Fibroblast of skin of left biceps (primary cell): ENCODE results near the gene LY86.
"Not testable (repeated sequence)": the region's sequence is repeated elsewhere in the genome, so short reads cannot be mapped to it uniquely, and the experiment has no call there.

Experiments used
- DNase-seq, 2 experiments: peaks; one replicate each; pipeline ENCODE4 v3.0.0-alpha.2; 2013; ENCODE audit warnings: low read depth in 2 of 2

LY86 gene

DNA sequence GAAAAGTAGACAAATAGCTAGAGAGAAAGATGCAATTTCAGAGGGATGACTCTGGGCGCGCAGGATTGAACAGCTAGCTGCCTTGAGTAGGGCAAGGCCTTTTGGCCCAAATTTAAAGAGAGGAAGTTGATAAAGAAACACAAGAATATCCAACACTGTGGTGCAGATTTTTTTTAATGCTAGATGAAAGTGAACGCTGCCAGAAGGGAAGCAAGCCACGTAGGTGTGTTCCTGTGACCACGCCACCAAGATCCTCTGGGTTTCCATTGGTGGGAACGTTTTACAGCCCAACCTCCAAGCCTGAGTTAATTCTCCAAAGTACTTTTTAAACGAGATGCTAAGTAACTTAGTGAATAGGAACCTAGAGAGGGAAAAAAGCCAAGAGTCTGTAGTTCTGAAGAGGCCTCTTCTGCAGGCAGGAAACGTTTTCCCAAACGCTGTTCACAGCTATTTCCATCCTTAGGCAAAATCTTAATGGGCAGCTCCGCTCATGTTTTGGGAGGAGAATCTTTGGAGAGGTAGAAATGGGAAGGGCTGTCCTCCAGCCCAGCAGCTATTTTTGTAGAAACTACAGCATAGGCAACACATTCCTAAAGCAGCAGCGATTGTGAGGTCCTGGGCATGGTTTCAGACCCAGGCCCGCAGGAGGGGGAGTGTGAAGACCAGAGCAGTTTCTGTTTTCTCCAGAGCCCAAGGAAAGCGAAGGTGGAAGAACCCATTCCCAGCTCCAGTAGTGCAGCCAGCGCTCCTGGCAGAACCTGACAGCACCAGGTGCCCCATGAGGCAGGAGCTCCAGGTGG lies 8.2 kb downstream of the LY86 start:
- no peak for DNase-seq

DNA sequence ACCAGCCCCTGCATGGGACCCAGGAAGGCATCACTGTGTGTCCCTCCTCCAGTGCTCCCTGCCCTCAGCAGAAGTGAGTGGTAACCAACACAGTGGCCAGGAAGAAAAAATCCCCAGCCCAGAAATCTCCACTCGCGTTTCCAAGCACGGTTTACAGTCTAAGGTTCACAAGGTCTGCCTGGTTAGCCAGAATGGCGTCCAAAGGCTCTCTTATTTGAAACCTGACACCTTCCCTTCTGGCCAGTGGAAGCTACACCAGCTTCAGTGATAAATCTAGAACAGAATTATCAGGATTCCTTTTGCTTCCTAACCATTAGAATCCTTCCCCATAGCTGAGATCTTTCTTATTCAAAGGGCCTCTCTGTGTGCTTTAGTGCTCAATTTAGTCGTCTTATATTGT lies 9.2 kb downstream of the LY86 start:
- no peak for DNase-seq

DNA sequence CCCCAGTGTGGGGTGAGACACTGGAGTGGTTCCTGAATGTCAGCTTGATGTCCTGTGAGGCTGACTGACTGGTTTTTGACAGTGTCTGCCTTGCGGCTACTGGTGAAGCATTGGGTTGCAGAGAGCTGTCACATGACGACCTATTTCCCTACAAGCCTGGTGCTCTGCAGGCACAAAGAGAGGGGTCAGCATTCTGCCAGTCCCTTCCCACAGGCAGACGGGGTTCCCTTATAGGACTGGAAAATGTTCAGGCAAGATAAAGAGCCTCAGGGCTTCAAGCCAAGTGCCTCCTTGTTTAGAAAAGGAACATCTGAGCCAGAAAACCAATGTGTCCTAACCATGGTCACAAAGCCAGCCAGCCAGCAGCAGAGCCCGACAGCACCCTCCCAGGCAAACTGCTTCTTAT lies 11.0 kb downstream of the LY86 start:
- no peak for DNase-seq

DNA sequence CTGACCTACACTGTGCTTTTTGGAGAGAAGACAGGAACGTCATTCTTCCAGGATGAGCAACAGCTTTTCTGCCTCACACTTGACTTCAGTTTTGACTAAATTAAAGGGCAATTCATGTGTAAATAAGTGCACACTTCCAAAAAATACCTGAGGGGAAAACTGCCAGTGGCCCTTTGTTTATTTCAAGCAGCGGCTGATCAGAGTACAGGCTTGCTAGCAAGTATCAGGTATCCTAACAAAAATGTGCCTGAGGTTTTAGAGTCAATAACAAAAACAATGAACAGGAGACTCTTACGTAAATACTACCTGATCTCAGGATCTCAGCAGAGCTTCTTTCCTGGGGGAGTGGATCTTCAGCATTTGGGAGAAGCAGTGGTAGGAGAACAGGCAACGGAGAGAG lies 12.4 kb downstream of the LY86 start:
- DNase-seq, result no peak

DNA sequence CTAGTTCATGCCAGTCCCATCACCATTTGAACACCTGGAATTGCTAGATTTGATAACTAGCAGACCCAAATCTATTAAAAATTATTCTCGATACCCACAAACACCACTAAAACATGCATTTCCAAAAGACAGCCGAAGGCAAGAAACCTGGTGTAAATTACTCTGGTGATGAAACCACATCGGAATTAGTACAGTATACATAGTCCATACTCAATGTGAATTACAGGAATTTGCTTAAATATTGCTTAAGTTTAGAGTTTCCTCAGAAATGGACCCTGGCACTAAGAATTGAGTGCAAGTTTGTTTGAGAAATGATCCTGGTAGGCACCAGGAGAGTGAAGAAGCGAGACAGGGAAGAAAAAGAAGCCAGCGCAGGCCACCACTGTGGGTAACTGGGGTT lies 13.7 kb downstream of the LY86 start:
- no peak for DNase-seq

DNA sequence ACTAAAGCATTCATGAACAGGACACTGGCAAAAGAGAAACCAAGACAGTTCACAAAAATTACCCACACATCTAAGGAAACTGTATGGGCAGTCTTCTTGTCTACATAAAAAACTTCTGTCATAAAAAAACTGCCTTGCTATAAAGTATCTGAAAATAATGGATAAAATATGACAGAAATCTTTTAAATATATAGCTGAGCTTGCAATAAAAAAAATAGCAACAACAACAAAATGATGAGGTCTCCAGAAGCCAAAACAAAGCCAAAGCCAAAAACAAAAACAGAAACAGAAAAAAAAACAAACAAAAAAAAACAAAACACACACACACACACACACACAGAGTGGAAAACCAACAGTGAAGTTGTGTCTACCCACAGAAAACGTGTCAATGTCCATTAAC lies 14.8 kb downstream of the LY86 start:
- no peak for DNase-seq

DNA sequence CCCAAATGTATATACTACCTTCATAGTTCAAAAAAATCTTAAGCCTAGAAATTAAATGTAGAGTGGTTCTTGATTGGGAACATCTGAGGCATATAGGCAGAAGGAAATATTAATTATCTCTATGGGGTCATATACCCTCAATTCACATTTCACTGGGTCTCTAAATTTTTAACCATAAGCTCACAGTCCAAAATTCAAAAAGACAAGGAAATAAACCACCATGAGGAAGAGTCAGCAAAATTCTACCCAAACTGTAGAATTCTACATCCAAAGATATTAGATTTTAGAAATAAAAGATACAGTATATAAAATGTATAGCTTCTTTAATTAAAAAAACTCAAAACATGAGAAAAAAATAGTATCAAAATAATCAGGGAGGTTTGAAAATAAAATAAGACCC lies 15.5 kb downstream of the LY86 start:
- no peak for DNase-seq

DNA sequence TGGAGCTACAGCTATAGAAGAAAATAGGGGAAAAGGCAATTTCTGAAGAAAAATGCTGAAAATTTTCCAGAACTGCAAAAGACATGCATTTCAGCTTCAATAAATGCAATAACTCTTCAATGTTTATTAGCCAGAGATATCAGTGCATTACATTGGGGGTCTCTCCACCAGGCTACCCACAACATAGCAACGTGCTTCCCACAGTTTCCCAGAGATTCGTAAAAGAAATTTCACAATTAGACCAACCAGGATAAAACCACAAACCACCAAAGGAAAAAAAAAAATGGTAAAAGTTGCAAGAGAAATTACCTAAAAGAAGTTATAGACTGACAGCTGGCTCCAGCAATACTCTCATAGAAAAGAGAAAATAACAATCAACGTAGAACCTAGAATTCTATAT lies 16.0 kb downstream of the LY86 start:
- no peak for DNase-seq

DNA sequence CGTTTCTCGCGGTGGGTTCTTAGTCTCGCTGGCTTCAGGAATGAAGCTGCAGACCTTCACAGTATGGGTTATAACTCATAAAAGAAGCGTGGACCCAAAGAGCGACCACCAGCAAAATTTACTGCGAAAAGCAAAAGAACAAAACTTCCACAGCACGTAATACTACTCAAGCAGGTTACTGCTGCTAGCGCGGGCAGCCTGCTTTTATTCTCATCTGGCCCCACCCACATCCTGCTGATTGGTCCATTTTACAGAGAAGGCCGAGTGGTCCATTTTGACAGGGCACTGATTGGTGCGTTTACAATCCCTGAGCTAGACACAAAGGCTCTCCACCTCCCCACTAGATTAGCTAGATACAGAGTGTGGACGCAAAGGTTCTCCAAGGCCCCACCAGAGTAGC lies 17.4 kb downstream of the LY86 start:
- no peak for DNase-seq

DNA sequence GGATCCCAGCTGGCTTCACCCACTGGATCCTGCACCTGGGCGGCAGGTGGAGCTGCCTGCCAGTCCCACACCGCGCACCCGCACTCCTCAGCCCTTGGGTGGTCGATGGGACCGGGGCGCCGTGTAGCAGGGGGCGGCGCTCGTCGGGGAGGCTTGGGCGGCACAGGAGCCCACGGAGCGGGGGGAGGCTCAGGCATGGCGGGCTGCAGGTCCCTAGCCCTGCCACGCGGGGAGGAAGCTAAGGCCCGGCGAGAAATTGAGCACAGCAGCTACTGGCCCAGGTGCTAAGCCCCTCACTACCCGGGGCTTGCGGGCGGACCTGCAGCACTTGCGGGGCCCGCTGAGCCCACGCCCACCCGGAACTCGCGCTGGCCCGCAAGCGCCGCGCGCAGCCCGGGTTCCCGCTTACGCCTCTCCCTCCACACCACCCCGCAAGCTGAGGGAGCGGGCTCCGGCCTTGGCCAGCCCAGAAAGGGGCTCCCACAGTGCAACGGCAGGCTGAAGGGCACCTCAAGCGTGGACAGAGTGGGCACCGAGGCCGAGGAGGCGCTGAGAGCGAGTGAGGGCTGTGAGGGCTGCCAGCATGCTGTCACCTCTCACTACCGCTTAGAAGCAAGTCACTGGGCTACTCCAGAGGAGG lies 18.0 kb downstream of the LY86 start:
- DNase-seq, result not testable (repeated sequence)

DNA sequence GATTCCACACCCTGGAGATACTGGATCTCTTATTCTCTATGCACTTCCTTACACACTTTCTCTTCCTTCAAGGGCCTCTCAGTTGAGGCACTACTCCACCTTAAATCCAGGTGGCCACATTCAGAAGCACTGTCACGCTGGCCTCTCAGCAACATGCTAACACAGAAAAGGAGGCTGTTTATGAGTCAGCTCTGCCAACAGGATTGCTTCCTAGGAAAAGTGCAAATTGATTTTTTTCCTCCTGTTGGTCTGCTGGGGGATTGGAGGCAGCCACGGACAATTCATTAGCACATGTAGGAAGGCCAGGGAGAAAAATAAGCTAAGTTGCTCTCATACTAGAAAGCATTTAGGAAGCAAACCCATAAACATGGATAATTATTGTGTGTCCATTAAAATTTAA lies 20.9 kb downstream of the LY86 start:
- DNase-seq, result no peak

DNA sequence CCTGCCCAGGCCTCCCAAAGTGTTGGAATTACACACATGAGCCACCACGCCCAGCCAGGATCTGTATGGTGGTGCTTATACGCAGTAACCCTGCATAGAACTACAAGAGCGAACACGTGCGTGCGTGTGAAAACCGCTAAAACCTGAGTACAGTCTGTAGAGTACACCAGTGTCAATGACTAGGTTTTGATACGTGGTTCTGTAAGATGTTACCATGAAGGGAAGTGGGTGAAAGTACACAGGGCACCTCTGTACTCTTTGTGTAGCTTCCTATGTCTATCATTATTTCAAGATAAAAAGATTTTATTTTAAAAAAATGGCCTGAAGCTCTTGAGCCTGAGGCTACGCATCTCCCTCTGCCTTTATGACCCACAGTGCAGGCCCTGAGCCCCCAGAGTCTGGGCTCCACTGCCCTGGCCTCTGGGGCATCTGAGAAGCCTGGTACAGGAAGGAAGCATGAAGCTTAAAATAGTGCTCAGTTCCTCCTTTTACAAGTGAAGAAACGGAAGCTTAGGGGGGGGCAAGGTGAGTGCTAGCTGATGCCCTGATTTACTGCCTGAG lies 21.6 kb downstream of the LY86 start:
- no peak for DNase-seq

DNA sequence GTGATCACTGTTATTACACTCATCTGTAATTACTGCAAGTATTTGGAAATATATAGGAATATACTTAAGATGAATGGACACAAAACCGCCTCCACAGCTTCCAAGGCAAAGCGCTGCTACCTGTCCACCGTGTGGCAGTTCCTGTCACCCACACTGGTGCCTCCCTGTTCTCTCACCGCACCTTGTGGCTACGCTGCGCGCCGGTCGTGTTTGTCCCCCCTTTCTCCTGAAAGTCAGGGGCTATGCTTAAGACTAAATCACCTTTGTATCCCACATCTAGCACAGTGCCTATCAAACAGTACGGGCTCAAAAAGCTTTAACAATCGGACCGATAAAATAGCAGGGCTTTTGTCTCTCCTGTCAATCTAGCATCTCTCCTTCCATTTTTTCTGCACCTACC lies 23.0 kb downstream of the LY86 start:
- no peak for DNase-seq

DNA sequence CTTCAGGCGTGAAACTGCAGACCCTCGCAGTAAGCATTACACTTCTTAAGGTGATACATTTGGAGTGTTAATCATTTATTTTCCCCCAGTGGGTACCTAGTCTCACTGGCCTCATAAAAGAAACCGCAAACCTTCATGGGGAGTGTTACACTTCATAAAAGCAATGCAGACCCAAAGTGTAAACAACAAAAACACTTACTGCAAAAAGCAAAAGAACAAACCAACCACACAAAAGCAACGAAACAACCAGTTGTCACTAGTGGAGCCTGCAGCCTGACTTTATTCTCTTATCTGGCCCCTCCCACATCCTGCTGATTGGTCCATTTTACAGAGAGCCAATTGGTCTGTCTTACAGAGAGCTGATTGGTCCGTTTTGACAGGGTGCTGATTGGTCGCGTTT lies 23.8 kb downstream of the LY86 start:
- DNase-seq, result no peak

DNA sequence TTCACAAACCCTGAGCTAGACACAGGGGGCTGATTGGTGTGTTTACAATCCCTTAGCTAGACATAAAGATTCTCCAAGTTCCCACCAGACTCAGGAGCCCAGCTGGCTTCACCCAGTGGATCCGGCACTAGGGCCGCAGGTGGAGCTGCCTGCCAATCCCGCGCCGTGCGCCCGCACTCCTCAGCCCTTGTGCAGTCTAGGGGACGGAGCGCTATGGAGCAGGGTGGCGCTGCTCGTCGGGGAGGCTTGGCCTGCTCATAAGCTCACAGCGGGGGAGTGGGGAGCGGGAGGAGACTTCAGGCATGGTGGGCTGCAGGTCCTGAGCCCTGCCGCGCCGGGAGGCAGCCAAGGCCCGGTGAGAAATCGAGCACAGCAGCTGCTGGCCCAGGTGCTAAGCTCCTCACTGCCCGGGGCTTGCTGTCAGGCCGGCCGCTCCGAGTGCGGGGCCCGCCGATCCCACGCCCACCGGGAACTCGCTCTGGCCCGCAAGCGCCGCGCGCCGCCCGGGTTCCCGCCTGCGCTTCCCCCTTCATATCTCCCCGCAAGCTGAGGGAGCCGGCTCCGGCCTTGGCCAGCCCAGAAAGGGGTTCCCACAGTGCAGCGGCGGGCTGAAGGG lies 24.7 kb downstream of the LY86 start:
- DNase-seq, result not testable (repeated sequence)

DNA sequence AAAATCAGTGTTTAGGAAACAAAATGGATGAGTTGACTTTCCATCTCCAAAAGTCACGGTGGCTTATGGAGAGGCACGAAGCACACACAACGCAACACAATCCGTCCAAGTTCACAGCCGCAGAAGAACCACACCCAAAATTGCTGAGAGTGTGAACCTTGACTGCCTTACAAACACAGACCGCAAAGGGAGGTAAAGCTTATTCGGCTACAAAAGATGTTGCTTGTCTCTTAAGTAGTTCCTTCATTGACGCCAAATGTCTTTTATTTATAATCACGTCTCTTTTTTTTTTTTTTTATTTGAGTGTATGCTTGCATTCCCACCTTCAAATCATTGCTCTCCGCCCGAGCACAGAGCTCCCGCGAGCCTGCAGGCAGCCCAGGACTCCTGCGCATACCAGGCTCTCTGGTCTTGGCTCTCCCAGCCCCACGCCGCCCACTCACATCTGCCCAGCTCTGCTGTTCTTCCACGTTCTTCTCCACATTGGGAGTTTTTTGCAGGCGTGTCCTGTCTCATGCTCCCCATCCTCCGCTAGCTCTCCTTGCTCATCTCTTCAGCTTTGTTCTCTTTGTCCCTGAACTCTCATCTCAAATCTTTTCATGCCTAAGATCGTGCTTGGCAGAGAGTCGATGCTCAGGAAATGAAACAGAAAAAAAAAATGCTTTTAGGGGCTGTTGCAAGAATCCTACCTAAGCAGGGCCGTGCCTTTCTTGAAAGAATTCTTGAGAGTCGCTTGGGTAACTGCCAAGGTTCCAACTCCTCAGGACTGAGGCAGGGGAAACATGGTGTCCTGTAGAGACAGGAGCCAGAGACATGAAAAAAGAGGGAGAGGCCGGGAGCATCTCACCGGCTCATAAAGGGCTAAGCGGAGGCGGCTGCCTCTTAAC lies 25.8 kb downstream of the LY86 start:
- DNase-seq, result no peak

DNA sequence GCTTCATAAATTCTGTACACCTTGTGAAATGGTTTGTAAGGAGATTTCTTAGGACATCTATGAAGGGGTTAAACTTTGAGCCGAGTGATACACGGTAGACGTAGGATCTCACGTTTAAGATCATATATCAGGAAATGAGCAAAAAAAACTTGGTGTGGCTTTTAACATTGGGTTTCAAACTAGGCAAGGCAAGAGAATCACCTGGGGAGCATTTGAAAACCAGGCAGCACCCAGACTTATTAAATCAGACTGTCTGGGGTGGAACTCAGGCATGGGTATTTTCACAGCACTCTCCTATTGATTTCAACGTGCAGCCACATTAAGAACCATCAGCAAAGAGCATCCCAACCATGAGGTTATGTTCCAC lies 26.4 kb downstream of the LY86 start:
- no peak for DNase-seq

DNA sequence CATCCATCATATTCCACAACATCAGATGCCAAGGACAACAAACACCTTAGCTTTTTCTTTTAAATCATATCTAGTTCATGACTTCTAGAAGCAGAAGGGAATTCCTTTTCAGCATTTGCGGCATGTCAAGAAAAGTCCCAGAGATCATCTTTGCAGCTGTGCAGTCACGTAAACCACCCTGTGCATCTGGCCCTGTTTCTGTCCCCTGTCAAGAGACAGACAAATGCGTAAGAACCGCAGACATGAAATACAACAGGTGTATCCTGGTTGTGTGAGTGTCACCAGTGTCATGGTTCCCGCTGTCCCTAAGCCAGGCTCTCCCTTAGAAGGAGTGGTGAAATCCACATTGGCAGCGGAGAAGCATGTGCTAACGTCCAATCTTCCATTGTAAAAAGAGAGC lies 28.1 kb downstream of the LY86 start:
- DNase-seq, result no peak

DNA sequence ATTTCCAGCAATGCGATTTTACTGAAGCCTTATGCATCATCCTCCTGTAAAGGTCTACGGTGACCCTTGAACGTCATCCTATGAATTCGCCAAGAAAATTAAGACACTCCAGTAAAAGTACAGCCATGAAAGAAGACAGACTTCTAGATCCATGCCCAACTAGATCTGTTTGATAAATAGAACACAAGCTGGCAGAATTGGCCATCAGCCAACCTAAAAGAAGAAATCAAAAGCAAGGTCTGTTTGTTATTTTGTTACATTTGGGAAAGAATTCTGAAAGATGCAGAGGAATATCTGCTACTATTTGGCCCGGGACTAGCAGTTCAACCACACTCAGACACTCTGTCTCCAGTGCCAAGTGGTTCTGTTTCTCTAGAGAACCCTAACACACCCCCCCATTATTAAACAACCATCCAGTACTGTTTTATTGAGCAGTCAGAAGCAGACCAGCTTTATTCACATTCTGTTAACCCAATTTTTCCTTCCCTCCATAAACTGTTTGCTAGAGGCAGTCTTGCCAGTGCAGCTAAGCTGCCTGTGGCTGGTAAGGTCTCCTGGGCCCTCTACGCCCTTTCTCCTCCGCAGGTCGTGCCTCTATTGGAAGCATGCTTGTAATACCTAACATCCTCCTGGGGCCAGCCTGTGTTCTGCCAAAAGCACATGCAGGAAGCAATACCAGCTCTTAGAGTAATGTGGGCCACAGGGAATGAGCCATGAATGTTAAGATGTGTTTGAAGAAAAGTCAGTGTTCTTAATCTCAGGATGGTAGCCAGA lies 30.7 kb downstream of the LY86 start:
- no peak for DNase-seq

DNA sequence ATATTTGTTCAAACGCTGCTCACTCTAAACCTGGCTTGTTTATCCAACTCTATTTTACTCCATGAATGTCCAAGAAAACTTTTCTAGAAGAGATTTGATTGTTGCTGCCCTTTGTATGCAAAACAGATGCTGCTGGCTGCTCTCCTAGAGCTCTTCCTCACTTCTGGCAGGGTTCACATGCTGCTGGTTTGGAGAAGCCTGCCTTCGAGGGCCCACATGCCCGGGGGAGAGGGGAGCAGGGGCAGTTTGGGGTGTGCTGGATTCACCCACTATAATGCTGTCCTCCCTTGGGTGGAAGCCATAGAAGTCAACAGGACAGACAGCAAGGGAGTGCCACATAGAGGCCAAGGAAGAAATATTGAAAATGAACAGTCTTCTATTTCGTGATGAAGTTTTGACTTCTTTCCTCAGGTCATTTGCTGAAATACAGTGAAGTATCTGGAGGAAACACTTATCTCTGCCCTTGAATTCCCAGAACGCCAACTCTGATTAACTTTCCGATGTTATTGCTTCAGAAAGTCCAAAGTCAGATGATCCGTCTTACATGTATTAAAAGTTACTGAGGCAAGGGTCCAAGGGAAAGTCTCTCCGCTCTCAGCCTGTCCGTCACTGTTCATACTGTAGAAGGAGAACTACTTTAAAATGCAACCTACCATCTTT lies 32.4 kb downstream of the LY86 start:
- no peak for DNase-seq

DNA sequence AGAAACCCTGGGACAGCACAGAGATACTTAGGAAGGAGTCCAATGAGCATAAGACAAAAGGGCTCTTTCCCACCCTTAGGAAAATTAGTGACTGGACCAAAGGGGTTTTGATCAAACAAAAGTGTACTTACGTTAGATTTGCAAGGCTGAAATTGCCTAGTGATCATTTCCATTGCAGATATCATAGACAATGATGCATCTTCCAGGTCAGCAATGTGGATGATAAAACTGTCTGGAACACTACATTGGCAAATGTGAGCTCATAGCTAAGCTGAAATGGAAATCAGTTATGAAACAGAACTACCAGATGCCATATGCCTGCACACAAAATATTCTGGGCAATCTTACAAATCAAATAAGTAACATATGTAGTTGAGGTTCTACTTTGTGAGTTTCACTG lies 34.0 kb downstream of the LY86 start:
- no peak for DNase-seq
